ENCODE results near the gene SLC12A7. TPM values are rescaled to one million over a fixed set of nuclear protein-coding genes. Genes with fewer than 3 reads are reported as not detected.
A peak's percentile ranks its signal among the peaks of the same experiment; 100 is the strongest.
"Not testable (repeated sequence)": the region's sequence is repeated elsewhere in the genome, so short reads cannot be mapped to it uniquely, and the experiment has no call there.

SLC12A7 gene
- total RNA-seq, 2 donors from 2014 or later: 58.9 to 61.6 TPM

- no peaks in the 10 kb centered on the region for H3K27me3 Mint-ChIP-seq (ENCODE audit: insufficient read depth)
- Histone ChIP-seq H3K27ac (ENCODE audit: low read depth, low read length) (no peak overlapping the region), H3K9me3 (ENCODE audit: control insufficient read depth, low read length) (no peaks in the 10 kb centered on the region), H3K9ac (ENCODE audit: extremely low read depth, low read length, poor library complexity, severe bottlenecking) (no peak overlapping the region), H3K4me3 (ENCODE audit: low read length) (no peak overlapping the region), H3K4me1 (ENCODE audit: control insufficient read depth, insufficient read depth, low read length) (peaks cover 24% of the 10 kb centered on the region), H3K27me3 (ENCODE audit: control insufficient read depth, insufficient read depth, low read length, poor library complexity, severe bottlenecking) (no peaks in the 10 kb centered on the region), H3K36me3 (ENCODE audit: control insufficient read depth, insufficient read depth, low read length) (peaks cover 3% of the 10 kb centered on the region)
- H3K27ac Mint-ChIP-seq: peak overlapping the region; percentile 39
- H3K9me3 Mint-ChIP-seq: no peaks in the 10 kb centered on the region
- no peak for DNase-seq
- H3K4me1 Mint-ChIP-seq: peaks cover 46% of the 10 kb centered on the region
- peaks cover 11% of the 10 kb centered on the region for H3K36me3 Mint-ChIP-seq (ENCODE audit: low read depth)
- no peak overlapping the region for H3K4me3 Mint-ChIP-seq
- WGBS, 2 experiments (ENCODE audit: insufficient coverage in 1 of 2, insufficient read length in 1 of 2): 84 to 92% methylated on average over 20 to 28 of the region's 28 CpGs
- no peak for TF ChIP-seq CTCF (conservative IDR thresholded peaks at IDR 0.05)
Measured at GRCh38 chr5:1098986-1099597, 12.8 kb downstream of the SLC12A7 start.

GRCh38 chr5:1097988-1098385 is 13.9 kb downstream of the SLC12A7 start:
- not testable (repeated sequence) for DNase-seq; H3K36me3 ChIP-seq (ENCODE audit: control insufficient read depth, insufficient read depth, low read length); H3K27me3 ChIP-seq (ENCODE audit: control insufficient read depth, insufficient read depth, low read length, poor library complexity, severe bottlenecking); H3K9ac ChIP-seq (ENCODE audit: extremely low read depth, low read length, poor library complexity, severe bottlenecking); H3K4me3 ChIP-seq (ENCODE audit: low read length); H3K27me3 Mint-ChIP-seq (ENCODE audit: insufficient read depth); H3K9me3 Mint-ChIP-seq; H3K4me3 Mint-ChIP-seq; H3K27ac Mint-ChIP-seq; H3K9me3 ChIP-seq (ENCODE audit: control insufficient read depth, low read length)
- Histone ChIP-seq H3K27ac (ENCODE audit: low read depth, low read length) (peak overlapping the region; percentile 29), H3K4me1 (ENCODE audit: control insufficient read depth, insufficient read depth, low read length) (peaks cover 21% of the 10 kb centered on the region)
- Mint-ChIP-seq H3K36me3 (ENCODE audit: low read depth) (peaks cover 11% of the 10 kb centered on the region), H3K4me1 (peaks cover 39% of the 10 kb centered on the region)
- WGBS, 2 experiments (ENCODE audit: insufficient coverage in 1 of 2, insufficient read length in 1 of 2): 80 to 89% methylated on average over 1 to 6 of the region's 7 CpGs

DNA sequence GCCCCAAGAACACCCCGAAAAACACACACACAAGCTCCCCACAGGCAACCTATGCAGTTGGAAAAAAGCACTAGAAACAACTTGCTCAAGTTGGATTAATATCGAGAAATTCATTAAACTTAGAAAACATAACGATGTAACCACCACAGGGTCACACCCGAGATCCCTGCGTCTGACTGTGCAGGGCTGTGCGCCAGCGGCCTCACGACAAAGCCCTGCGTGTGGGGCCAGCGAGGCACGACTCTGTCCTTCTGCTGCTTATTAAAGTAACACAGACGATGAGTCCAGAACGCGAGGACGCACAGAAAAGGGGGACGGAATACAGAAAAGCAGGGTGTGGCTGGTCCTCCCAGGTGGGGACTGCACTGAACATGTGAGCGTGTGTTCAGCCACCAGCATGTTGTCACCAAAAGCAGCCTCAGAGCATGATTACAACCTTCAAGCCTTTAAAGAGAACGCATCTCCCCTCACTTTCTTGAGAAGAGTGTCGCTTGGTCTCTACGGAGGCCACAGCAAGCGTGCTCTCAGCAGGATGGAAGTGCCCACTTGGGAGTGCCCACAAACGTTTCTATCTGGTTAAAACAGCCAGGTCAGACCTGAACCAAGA is 14.4 kb downstream of the SLC12A7 start:
- H3K4me1 Mint-ChIP-seq: peaks cover 39% of the 10 kb centered on the region
- no peak for TF ChIP-seq CTCF (conservative IDR thresholded peaks at IDR 0.05)

More for the DNA sequence above, 14.4 kb downstream of the SLC12A7 start:
- H3K27ac Mint-ChIP-seq: peak overlapping the region; percentile 75
- H3K27ac ChIP-seq (ENCODE audit: low read depth, low read length): peak overlapping the region; percentile 29
- no peaks in the 10 kb centered on the region for H3K9me3 Mint-ChIP-seq
- no peak overlapping the region for H3K9ac ChIP-seq (ENCODE audit: extremely low read depth, low read length, poor library complexity, severe bottlenecking)
- no peaks in the 10 kb centered on the region for H3K27me3 Mint-ChIP-seq (ENCODE audit: insufficient read depth)
- H3K27me3 ChIP-seq (ENCODE audit: control insufficient read depth, insufficient read depth, low read length, poor library complexity, severe bottlenecking): no peaks in the 10 kb centered on the region
- peaks cover 8% of the 10 kb centered on the region for H3K36me3 ChIP-seq (ENCODE audit: control insufficient read depth, insufficient read depth, low read length)
- peaks cover 18% of the 10 kb centered on the region for H3K4me1 ChIP-seq (ENCODE audit: control insufficient read depth, insufficient read depth, low read length)
- 88 to 93% methylated on average over 21 to 22 of the region's 22 CpGs for whole genome bisulfite sequencing, 2 experiments (ENCODE audit: insufficient coverage in 1 of 2, insufficient read length in 1 of 2)
- no peak overlapping the region for H3K4me3 Mint-ChIP-seq
- H3K9me3 ChIP-seq (ENCODE audit: control insufficient read depth, low read length): no peaks in the 10 kb centered on the region
- peaks cover 15% of the 10 kb centered on the region for H3K36me3 Mint-ChIP-seq (ENCODE audit: low read depth)
- no peak overlapping the region for H3K4me3 ChIP-seq (ENCODE audit: low read length)
- no peak for DNase-seq

Measured in endodermal cell (in vitro differentiated cells).